NCI-H345 (cell line): ENCODE results near the gene LINGO4.

ENCODE experiments used
- DNase-seq: peaks from one replicate; lab custom pipeline; 2025; lab: John Stamatoyannopoulos, UW

LINGO4 gene

GRCh38 chr1:151805066-151805820 lies at the start of gene LINGO4:
Gene LINGO4, minus strand, starts transcription at chr1:151805419. Its CDS starts 2,715 bp downstream, at chr1:151802704.
- no peak for DNase-seq

- no peak for DNase-seq
Observed at GRCh38 chr1:151854658-151855057, 49.4 kb upstream of the LINGO4 start.

- DNase-seq, result no peak
Observed at GRCh38 chr1:151853411-151853943, 48.3 kb upstream of the LINGO4 start, which contains the start of gene THEM5. Gene THEM5, minus strand, starts transcription at chr1:151853712. Its CDS starts 147 bp downstream, at chr1:151853565.

GRCh38 chr1:151852733-151853132 lies 47.5 kb upstream of the LINGO4 start:
- no peak for DNase-seq

GRCh38 chr1:151851886-151852285 lies 46.7 kb upstream of the LINGO4 start:
- DNase-seq, result no peak

GRCh38 chr1:151849871-151850270 lies 44.7 kb upstream of the LINGO4 start:
- no peak for DNase-seq

- no peak for DNase-seq
Observed at GRCh38 chr1:151849126-151849525, 43.9 kb upstream of the LINGO4 start.

GRCh38 chr1:151847867-151848596 lies 42.8 kb upstream of the LINGO4 start:
- DNase-seq, result no peak

- no peak for DNase-seq
Observed at GRCh38 chr1:151846686-151847237, 41.5 kb upstream of the LINGO4 start.

- DNase-seq, result no peak
Observed at GRCh38 chr1:151846062-151846568, 40.9 kb upstream of the LINGO4 start.

- no peak for DNase-seq
Observed at GRCh38 chr1:151843398-151843797, 38.2 kb upstream of the LINGO4 start.

GRCh38 chr1:151841141-151841540 lies 35.9 kb upstream of the LINGO4 start:
- no peak for DNase-seq

GRCh38 chr1:151840421-151840820 lies 35.2 kb upstream of the LINGO4 start:
- DNase-seq, result no peak

GRCh38 chr1:151839457-151840403 lies 34.5 kb upstream of the LINGO4 start, which contains the start of gene C2CD4D:
Gene C2CD4D, minus strand, starts transcription at chr1:151839820. Its CDS starts 831 bp downstream, at chr1:151838989.
- no peak for DNase-seq

- DNase-seq, result no peak
Observed at GRCh38 chr1:151839082-151839412, 33.8 kb upstream of the LINGO4 start.

- no peak for DNase-seq
Observed at GRCh38 chr1:151838222-151839081, 33.2 kb upstream of the LINGO4 start.

GRCh38 chr1:151837884-151838221 lies 32.6 kb upstream of the LINGO4 start:
- no peak for DNase-seq

GRCh38 chr1:151837197-151837596 lies 32.0 kb upstream of the LINGO4 start:
- DNase-seq, result no peak

GRCh38 chr1:151835596-151835995 lies 30.4 kb upstream of the LINGO4 start:
- DNase-seq, result no peak

GRCh38 chr1:151834239-151834638 lies 29.0 kb upstream of the LINGO4 start:
- DNase-seq, result no peak
